ENCODE measurements around the gene FOXP1. TPM values are rescaled to one million over a fixed set of nuclear protein-coding genes. Genes with fewer than 3 reads are reported as not detected.
A peak's percentile ranks its signal among the peaks of the same experiment; 100 is the strongest.

FOXP1 gene
- total RNA-seq, 1 experiment from 2014 or later = 75.3 TPM

- Histone ChIP-seq H3K56ac (ENCODE audit: insufficient read length, low read depth, low read length) (no peak overlapping the region), H3K9me3 (ENCODE audit: control insufficient read depth, low read depth, low read length) (no peaks in the 10 kb centered on the region), H4K8ac (replicated peaks; ENCODE audit: insufficient read length, low read depth, low read length) (no peak overlapping the region), H2AK5ac (ENCODE audit: insufficient read length, low read length) (no peak overlapping the region), H4K91ac (ENCODE audit: insufficient read length, low read depth, low read length) (no peak overlapping the region), H3K4me2 (ENCODE audit: insufficient read depth, insufficient read length, low read length) (peak overlapping the region; percentile 63), H4K20me1 (ENCODE audit: control insufficient read depth, insufficient read depth, insufficient read length) (no peaks in the 10 kb centered on the region), H3K27ac (ENCODE audit: insufficient read length, low read depth, low read length) (no peak overlapping the region), H2BK20ac (ENCODE audit: low read depth, low read length, poor library complexity, severe bottlenecking) (no peak overlapping the region), H3K14ac (ENCODE audit: insufficient read depth, low read length) (no peak overlapping the region), H3K79me1 (ENCODE audit: insufficient read depth, low read depth, low read length, poor library complexity, severe bottlenecking) (no peaks in the 10 kb centered on the region), H3K18ac (ENCODE audit: insufficient read length, low read depth, low read length) (no peak overlapping the region), H4K5ac (ENCODE audit: insufficient read length, low read depth, low read length) (no peak overlapping the region), H3K9ac (ENCODE audit: extremely low read depth, insufficient read length, low read length) (peak overlapping the region; percentile 20), H3K79me2 (ENCODE audit: insufficient read depth, low read length) (no peaks in the 10 kb centered on the region), H3K27me3 (ENCODE audit: insufficient read depth, low read length) (peaks cover 9% of the 10 kb centered on the region; the same call in 1 of the 2 replicates), H2AFZ (ENCODE audit: low read length) (no peak overlapping the region), H2BK5ac (ENCODE audit: insufficient read length, low read length) (no peak overlapping the region), H3K4ac (ENCODE audit: low read depth, low read length) (no peak overlapping the region), H3K23ac (ENCODE audit: insufficient read length, low read depth, low read length) (no peak overlapping the region), H3T11ph (ENCODE audit: low read length) (no peak overlapping the region), H3K4me1 (ENCODE audit: insufficient read depth, low read length) (0 out of 2 replicates have a peak, but pooled peaks cover 2% of the 10 kb centered on the region), H2BK15ac (ENCODE audit: low read depth, low read length) (no peak overlapping the region), H2BK120ac (ENCODE audit: low read depth, low read length, poor library complexity, severe bottlenecking) (no peak overlapping the region), H2BK12ac (ENCODE audit: insufficient read length, low read depth, low read length) (no peak overlapping the region), H3K23me2 (ENCODE audit: insufficient read length, low read depth, low read length, poor library complexity, severe bottlenecking) (peaks cover 29% of the 10 kb centered on the region)
- Mint-ChIP-seq H3K4me3 (peak overlapping the region; percentile 78 to 94), H3K27ac (peak overlapping the region in 1 of 3 experiments; percentile 62; a peak in 2 of 7 replicates), H3K36me3 (ENCODE audit: insufficient read depth in 1 of 3, low read depth in 3 of 3) (peaks cover 0 to 7% (median 0%) of the 10 kb centered on the region in 3 experiments; a peak in 1 of 7 replicates), H3K4me1 (peaks cover 22 to 24% of the 10 kb centered on the region in 2 experiments), H3K9me3 (no peaks in the 10 kb centered on the region), H3K27me3 (ENCODE audit: low read depth) (peaks cover 37% of the 10 kb centered on the region)
- no peak for DNase-seq
- no CpG with 5 or more reads among the region's 17 CpGs for WGBS (ENCODE audit: extremely low coverage, insufficient read length, low lambda C conversion rate)
- TF ChIP-seq CTCF (conservative IDR thresholded peaks at IDR 0.05) = no peak
Observed at GRCh38 chr3:71580636-71581456, 2.7 kb downstream of the FOXP1 start.

Measured in H9 (cell line).